Stomach (tissue), 9 donors: ENCODE data around the gene C9orf153. TPM values are rescaled to one million over a fixed set of nuclear protein-coding genes. Genes with fewer than 3 reads are reported as not detected.

ENCODE experiments used
- DNase-seq, 2 donors: peaks; one replicate each; pipeline versions ENCODE4 v3.0.0 to v3.0.0-alpha.2; 2013 to 2019
- H3K27ac ChIP-seq, 5 donors: fragments of 200-600 bp in 4 of 5; sonication (generic) in 4 of 5; one replicate each; pipeline ENCODE4 v1.5.1; 2013 to 2019; ENCODE audit warnings: mild to moderate bottlenecking in 1 of 5, moderate library complexity in 1 of 5
- H3K27me3 ChIP-seq, 3 donors: fragments of 200-600 bp; sonication (generic); one replicate each; pipeline ENCODE4 v1.5.1; 2017 to 2019; ENCODE audit warnings: mixed run types in 1 of 3
- H3K36me3 ChIP-seq, 4 donors: fragments of 200-600 bp; sonication (generic); 1 replicate in 3 of 4; 2 replicates in 1 of 4; pipeline ENCODE4 v1.5.1; 2016 to 2019
- H3K4me1 ChIP-seq, 4 donors: fragments of 200-600 bp; sonication (generic); one replicate each; pipeline ENCODE4 v1.5.1; 2016 to 2019
- H3K4me3 ChIP-seq, 4 donors: fragments of 200-600 bp; sonication (generic) in 3 of 4; one replicate each; pipeline ENCODE4 v1.5.1; 2016 to 2019; ENCODE audit warnings: mild to moderate bottlenecking in 1 of 4
- H3K9me3 ChIP-seq, 4 donors: fragments of 200-600 bp; sonication (generic); one replicate each; pipeline ENCODE4 v1.5.1; 2016 to 2019
- CTCF ChIP-seq, 7 experiments: fragments of 450-650 bp in 4 of 7; fragments of 200-600 bp in 3 of 7; sonication (generic) in 3 of 7; IDR thresholded peaks; one replicate each; pipeline ENCODE4 v1.5.1; 2016 to 2019; ENCODE audit warnings: antibody characterized with exemption in 7 of 7, control low read depth in 2 of 7, mild to moderate bottlenecking in 1 of 7
- EP300 ChIP-seq: sonication (generic); formaldehyde crosslinking; IDR thresholded peaks from one replicate; pipeline ENCODE4 v1.6.1; 2017; ENCODE audit warnings: antibody characterized with exemption
- POLR2A ChIP-seq, 4 donors: fragments of 450-650 bp; IDR thresholded peaks; one replicate each; pipeline ENCODE4 v1.6.1; 2016; ENCODE audit warnings: antibody characterized with exemption in 4 of 4, control low read depth in 2 of 4, mild to moderate bottlenecking in 1 of 4, moderate library complexity in 1 of 4
- POLR2AphosphoS5 ChIP-seq, 3 donors: sonication (generic); formaldehyde crosslinking; IDR thresholded peaks; one replicate each; pipeline ENCODE4 v1.6.1; 2016; ENCODE audit warnings: antibody characterized with exemption in 3 of 3
- WGBS, 5 donors: extraction: QIAGEN DNeasy Blood & Tissue Kit in 3 of 5; methylation state at CpG; one replicate each; pipeline versions ENCODE4 v1.1.5 to v1.1.7; 2013 to 2018; 5-methylcytosine and 5-hydroxymethylcytosine counted together
- intact Hi-C: fragments of 100-400 bp; cut with DNase I; formaldehyde crosslinking; loops from one replicate; pipeline ENCODE4 v1.15.1; 2023; ENCODE audit warnings: low total_unique reads
- polyA plus RNA-seq, 3 donors: library from polyadenylated mRNA; stranded (reverse); fragments of 200-250 nt; gene quantifications; one replicate each; pipeline ENCODE4 v1.2.3, GENCODE V29; 2013
- total RNA-seq, 5 donors: library from RNA; depleted of rRNA; stranded (reverse); fragments of >200 nt; gene quantifications; one replicate each; pipeline versions ENCODE4 v1.1.0 to v1.2.3, GENCODE V29; 2014 to 2016
- donor health status: healthy with polysubstance abuse.
- donor health status: Bipolar disorder and iron deficiency.
- donor health status: healthy.

Gene C9orf153
- total and polyA plus RNA-seq, 8 donors, result 0.92 TPM; not detected in 7

- H3K27ac ChIP-seq, result no peak overlapping the region
- no peaks in the 10 kb centered on the region for H3K36me3 ChIP-seq
- intact Hi-C loops, result no loop called here
- WGBS, 5 donors, result 69 to 80% (median 73%) methylated on average over 7 of the region's 7 CpGs
- H3K4me3 ChIP-seq, result no peak overlapping the region
- H3K27me3 ChIP-seq, result no peaks in the 10 kb centered on the region
- H3K4me1 ChIP-seq, result no peaks in the 10 kb centered on the region
- DNase-seq, result no peak
- no peaks in the 10 kb centered on the region for H3K9me3 ChIP-seq
- no peak for TF ChIP-seq CTCF (IDR thresholded peaks at IDR 0.05)
- TF ChIP-seq EP300, result no peak
- TF ChIP-seq POLR2A (IDR thresholded peaks at IDR 0.05), result no peak
- no peak for TF ChIP-seq POLR2AphosphoS5 (IDR thresholded peaks at IDR 0.05)
These were observed 18.2 kb downstream of the C9orf153 start for GRCh38 chr9:86241216-86241615.

GRCh38 chr9:86238861-86239770 lies 20.3 kb downstream of the C9orf153 start:
- Histone ChIP-seq H3K4me1 (no peaks in the 10 kb centered on the region), H3K4me3 (no peak overlapping the region), H3K27ac (no peak overlapping the region), H3K27me3 (no peaks in the 10 kb centered on the region), H3K9me3 (no peaks in the 10 kb centered on the region), H3K36me3 (no peaks in the 10 kb centered on the region)
- intact Hi-C loops, result no loop called here
- 42 to 60% (median 50%) methylated on average over 10 of the region's 10 CpGs for WGBS, 5 donors
- no peak for DNase-seq
- TF ChIP-seq CTCF (IDR thresholded peaks at IDR 0.05) (no peak), EP300 (no peak), POLR2A (IDR thresholded peaks at IDR 0.05) (no peak), POLR2AphosphoS5 (IDR thresholded peaks at IDR 0.05) (no peak)

GRCh38 chr9:86230858-86231257 lies 28.6 kb downstream of the C9orf153 start:
- intact Hi-C loops, result no loop called here
- DNase-seq, result no peak
- Histone ChIP-seq H3K27ac (no peak overlapping the region), H3K36me3 (no peaks in the 10 kb centered on the region), H3K4me3 (no peak overlapping the region), H3K27me3 (no peaks in the 10 kb centered on the region), H3K9me3 (no peaks in the 10 kb centered on the region), H3K4me1 (no peaks in the 10 kb centered on the region)
- TF ChIP-seq POLR2AphosphoS5 (IDR thresholded peaks at IDR 0.05) (no peak), POLR2A (IDR thresholded peaks at IDR 0.05) (no peak), CTCF (IDR thresholded peaks at IDR 0.05) (no peak), EP300 (no peak)
- WGBS, 5 donors, result 72 to 86% (median 79%) methylated on average over 2 of the region's 2 CpGs

GRCh38 chr9:86222667-86223066 lies 36.8 kb downstream of the C9orf153 start:
- Histone ChIP-seq H3K4me3 (no peak overlapping the region), H3K4me1 (no peaks in the 10 kb centered on the region), H3K9me3 (no peaks in the 10 kb centered on the region), H3K27me3 (no peaks in the 10 kb centered on the region), H3K36me3 (no peaks in the 10 kb centered on the region), H3K27ac (no peak overlapping the region)
- TF ChIP-seq POLR2AphosphoS5 (IDR thresholded peaks at IDR 0.05) (no peak), POLR2A (IDR thresholded peaks at IDR 0.05) (no peak), EP300 (no peak), CTCF (IDR thresholded peaks at IDR 0.05) (no peak)
- 81 to 92% (median 90%) methylated on average over 4 of the region's 4 CpGs for WGBS, 5 donors
- no peak for DNase-seq
- intact Hi-C loops, result no loop called here
